ENCODE measurements around the gene LHPP. TPM values are rescaled to one million over a fixed set of nuclear protein-coding genes. Genes with fewer than 3 reads are reported as not detected.
A peak's percentile ranks its signal among the peaks of the same experiment; 100 is the strongest.

The LHPP gene
- total RNA-seq, 2 donors from 2014 or later: 4.4 to 6.1 TPM

DNA sequence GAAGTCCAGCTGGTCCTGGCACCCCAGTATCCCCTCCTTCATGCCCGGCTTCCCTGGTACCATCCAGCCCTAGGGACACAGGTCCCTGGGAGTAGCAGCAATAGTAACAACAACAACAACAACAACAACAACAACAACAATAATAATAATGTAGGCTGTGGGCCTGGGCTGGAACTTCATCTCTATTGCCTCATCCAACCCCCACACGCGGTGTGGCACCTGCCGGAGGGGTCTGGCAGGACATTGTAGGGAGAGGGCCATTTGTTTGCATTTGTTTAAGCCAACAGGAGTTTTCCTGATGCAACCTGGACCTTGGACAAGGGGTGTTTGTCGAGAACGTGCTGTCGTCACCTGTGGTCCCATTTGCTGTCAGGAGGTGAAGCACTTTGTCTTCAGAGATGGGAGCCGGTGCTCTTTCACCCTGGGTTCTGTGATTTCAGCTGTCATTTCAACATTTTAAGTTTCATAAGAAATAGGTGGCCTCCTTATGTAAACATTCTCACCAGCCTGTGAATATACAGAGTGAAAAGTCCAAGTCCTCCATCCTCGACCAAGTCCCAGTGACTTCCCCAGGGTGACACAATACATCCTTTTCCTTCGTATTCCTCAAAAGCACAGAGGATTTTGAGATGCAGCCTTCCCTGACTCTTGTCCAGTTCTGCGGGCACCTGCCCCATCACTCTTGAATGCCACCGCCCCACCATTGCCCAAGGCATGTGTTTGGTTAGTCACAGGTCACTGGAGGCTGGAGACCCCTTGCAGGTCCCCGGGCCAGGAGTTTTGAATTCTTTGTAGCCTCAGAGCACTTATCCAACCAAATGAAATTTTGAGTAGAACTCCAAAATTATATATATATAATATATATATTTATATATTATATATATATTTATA, 9.2 kb downstream of the LHPP start:
- Mint-ChIP-seq H3K27me3 (no peaks in the 10 kb centered on the region), H3K4me3 (no peak overlapping the region), H3K27ac (no peak overlapping the region), H3K36me3 (no peaks in the 10 kb centered on the region), H3K9me3 (no peaks in the 10 kb centered on the region), H3K4me1 (ENCODE audit: low read depth in 2 of 2) (peaks cover 0 to 4% of the 10 kb centered on the region in 2 donors)
- no peak for DNase-seq (ENCODE audit: low spot score)
- peak in 1 of 2 donors; percentile 41 for ATAC-seq

DNA sequence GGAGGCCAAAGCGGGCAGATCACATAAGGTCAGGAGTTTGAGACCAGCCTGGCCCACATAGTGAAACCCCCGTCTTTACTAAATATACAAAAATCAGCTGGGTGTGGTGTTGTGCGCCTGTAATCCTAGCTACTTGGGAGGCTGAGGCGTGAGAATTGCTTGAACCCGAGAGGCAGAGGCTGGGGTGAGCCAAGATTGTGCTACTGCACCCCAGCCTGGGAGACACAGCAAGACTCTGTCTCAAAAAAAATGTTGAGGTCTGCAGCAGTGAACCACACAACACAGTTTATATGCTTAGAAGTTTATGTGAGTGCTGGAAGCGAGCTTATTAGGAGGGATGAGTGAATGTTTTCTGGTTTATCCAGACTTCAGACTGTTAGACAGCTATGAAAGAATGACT, 10.4 kb downstream of the LHPP start:
- ATAC-seq (no peak), DNase-seq (ENCODE audit: low spot score) (no peak)
- Mint-ChIP-seq H3K27ac (no peak overlapping the region), H3K4me3 (no peak overlapping the region), H3K36me3 (no peaks in the 10 kb centered on the region), H3K4me1 (ENCODE audit: low read depth in 2 of 2) (no peaks in the 10 kb centered on the region), H3K9me3 (no peaks in the 10 kb centered on the region), H3K27me3 (no peaks in the 10 kb centered on the region)

DNA sequence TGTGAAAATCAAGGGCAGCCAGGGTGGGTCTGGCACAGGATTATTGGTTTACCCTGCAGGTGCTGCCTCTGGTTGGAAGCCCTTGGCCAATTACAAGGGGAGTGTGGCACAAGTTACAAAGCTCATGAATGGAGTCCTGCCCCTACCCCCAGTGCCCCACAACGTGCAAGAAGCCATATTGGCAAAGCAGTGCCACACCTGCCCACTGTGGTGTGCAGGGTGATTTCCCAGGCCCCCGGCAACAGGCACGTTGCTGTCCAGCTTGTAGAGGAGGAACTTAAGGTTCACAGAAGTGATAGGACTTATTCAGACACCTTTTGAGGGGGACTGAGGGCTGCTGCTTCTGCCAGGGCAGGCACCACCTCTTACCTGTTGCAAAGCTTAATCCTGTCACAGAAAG, 11.4 kb downstream of the LHPP start:
- ATAC-seq: no peak
- Mint-ChIP-seq H3K4me3 (no peak overlapping the region), H3K27ac (no peak overlapping the region), H3K4me1 (ENCODE audit: low read depth in 2 of 2) (no peaks in the 10 kb centered on the region), H3K36me3 (no peaks in the 10 kb centered on the region), H3K27me3 (no peaks in the 10 kb centered on the region), H3K9me3 (no peaks in the 10 kb centered on the region)
- no peak for DNase-seq (ENCODE audit: low spot score)

DNA sequence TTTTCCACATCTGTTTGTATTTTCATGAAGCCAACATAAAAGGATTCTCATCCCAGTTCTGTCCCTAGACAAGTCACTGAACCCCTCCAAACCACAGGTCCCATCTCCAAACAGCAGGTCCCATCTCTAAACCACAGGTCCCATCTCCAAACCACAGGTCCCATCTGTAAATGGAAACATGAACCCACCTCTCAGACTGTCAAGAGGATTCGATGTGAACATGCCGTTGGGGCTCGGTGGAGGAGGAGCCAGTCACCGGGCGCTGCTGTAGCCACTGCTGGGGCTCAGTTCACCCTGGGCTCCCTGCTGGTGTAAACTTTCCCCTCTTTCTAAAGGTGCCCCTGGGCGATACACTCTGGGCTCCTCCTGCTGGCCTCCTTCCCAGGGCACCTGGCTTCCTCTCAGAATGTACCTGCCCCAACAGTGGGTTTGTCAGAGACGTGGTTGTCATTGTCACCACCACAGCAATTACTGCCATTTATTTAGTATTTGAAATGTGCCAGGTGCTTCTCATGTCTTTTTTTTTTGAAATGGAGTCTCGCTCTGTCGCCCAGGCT, 13.0 kb downstream of the LHPP start:
- H3K9me3 Mint-ChIP-seq: no peaks in the 10 kb centered on the region
- no peak overlapping the region for H3K27ac Mint-ChIP-seq
- H3K27me3 Mint-ChIP-seq: no peaks in the 10 kb centered on the region
- no peak for DNase-seq (ENCODE audit: low spot score)
- H3K4me1 Mint-ChIP-seq (ENCODE audit: low read depth in 2 of 2): no peaks in the 10 kb centered on the region
- H3K4me3 Mint-ChIP-seq: no peak overlapping the region
- ATAC-seq: no peak
- no peaks in the 10 kb centered on the region for H3K36me3 Mint-ChIP-seq

DNA sequence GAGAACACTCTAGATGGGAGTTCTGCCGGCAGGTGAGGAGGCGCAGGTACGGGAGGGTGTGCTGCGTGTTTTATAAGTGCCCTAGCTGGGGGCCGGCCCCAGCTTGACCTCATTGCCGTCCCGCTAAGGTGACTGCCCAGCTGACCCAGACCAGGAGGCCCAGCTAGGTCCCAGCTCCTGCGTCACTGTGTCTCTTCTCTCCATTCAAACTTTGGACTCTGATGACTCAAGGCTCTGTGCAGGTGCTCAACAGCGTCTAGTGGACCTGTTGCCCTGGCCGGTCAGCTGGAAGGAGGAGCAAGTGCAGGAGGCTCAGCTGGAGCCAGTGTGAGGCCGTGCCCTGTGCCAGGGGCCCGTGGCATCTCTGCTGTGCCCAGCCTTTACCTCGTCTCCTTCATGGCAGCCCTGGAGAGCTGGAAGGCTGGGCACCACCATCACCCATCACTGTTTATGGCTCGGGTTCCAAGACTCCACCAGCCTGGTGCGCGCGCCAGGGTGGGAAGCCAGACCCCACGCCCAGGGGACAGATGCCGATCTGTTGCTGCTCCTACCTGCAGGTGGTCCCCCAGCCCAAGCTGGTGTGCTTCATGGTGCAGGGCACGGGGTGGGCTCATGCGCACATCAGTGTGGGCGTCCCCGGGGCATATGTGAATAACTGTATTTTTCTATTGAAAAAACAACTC, 14.6 kb downstream of the LHPP start:
- DNase-seq (ENCODE audit: low spot score) (no peak), ATAC-seq (no peak)
- no peaks in the 10 kb centered on the region for H3K36me3 Mint-ChIP-seq
- no peaks in the 10 kb centered on the region for H3K27me3 Mint-ChIP-seq
- no peaks in the 10 kb centered on the region for H3K9me3 Mint-ChIP-seq
- H3K4me3 Mint-ChIP-seq: no peak overlapping the region
- no peaks in the 10 kb centered on the region for H3K4me1 Mint-ChIP-seq (ENCODE audit: low read depth in 2 of 2)
- H3K27ac Mint-ChIP-seq: no peak overlapping the region

DNA sequence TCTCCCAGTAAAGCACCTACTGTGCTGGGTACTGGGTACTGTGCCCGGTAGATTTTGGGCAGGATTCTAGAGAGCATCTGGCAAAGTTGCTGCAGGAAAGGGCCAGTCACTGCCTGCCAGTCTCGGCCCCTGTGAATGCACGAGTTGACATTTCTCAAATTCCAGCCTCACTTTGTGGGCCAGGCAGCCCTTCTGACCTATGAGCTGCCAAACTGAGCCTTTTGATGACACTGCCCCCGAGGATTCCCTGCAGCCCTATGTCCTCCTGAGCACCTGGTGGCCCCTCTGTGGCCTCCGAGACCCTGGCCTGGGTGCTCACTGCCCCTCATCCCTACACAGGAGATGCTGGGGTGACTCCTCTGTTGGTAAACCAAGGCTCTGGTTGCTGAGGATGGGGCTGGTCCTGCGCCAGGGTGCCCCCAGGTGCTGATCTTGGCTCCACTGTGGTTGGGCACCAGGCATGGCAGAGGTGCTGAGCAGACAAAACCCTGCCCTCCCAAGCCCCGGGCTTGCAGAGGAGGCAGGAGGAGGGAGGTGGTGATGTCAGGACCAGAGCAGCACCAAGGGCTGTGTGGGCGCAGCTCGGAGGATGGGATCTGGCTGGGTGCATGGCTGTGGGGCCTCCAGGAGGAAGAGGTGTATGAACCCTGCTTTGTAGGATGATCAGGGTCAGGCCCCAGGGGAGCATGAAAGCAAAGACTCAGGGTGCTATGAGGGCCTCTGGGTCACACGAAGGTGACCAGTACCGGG, 16.2 kb downstream of the LHPP start:
- peaks cover 0 to 4% of the 10 kb centered on the region in 2 donors for H3K4me1 Mint-ChIP-seq (ENCODE audit: low read depth in 2 of 2)
- H3K4me3 Mint-ChIP-seq: no peak overlapping the region
- ATAC-seq (peak in 1 of 2 donors; percentile 7), DNase-seq (ENCODE audit: low spot score) (no peak)
- no peaks in the 10 kb centered on the region for H3K9me3 Mint-ChIP-seq
- no peaks in the 10 kb centered on the region for H3K36me3 Mint-ChIP-seq
- no peaks in the 10 kb centered on the region for H3K27me3 Mint-ChIP-seq
- H3K27ac Mint-ChIP-seq: no peak overlapping the region

DNA sequence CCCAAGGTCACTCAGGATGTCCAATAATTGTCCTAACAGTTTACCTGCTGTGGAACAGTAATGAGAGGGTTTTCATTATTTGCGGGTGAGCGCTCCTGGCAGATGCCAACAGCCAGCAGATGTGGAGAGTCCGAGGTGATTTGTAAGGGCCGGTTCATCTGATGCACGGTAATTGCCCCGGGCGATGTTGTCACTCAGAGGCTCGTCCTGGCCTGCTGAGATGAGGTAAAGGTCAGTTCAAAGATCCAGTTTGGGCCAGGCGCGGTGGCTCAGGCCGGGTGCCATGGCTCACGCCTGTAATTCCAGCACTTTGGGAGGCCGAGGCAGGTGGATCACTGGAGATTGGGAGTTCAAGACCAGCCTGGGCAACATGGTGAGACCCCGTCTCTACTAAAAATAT, 16.9 kb downstream of the LHPP start:
- Mint-ChIP-seq H3K4me3 (no peak overlapping the region), H3K4me1 (ENCODE audit: low read depth in 2 of 2) (peaks cover 0 to 4% of the 10 kb centered on the region in 2 donors), H3K36me3 (no peaks in the 10 kb centered on the region), H3K9me3 (no peaks in the 10 kb centered on the region), H3K27me3 (no peaks in the 10 kb centered on the region), H3K27ac (no peak overlapping the region)
- DNase-seq (ENCODE audit: low spot score) (no peak), ATAC-seq (no peak)

DNA sequence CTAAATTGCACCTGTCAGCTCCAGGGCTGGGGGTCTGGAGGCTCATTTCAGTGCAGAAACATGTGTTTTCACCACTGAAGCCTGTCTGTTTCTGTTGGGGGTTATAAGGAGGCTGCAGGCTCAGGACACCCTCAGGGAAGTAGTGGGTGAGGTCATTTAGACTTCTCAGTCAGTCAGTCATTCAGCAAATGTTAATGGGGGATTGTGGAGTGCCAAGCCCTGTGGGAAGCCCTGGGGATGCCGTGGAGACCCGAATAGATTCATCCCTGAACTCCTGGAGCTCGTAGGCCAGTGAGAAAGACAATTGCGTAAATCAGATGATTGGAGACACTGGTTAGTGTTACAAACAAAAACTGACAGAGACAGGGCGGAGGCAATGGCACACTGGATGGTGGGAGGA, 19.2 kb downstream of the LHPP start:
- DNase-seq (ENCODE audit: low spot score) (no peak), ATAC-seq (no peak)
- Mint-ChIP-seq H3K36me3 (no peaks in the 10 kb centered on the region), H3K4me3 (no peak overlapping the region), H3K27ac (no peak overlapping the region), H3K27me3 (no peaks in the 10 kb centered on the region), H3K9me3 (no peaks in the 10 kb centered on the region), H3K4me1 (ENCODE audit: low read depth in 2 of 2) (peaks cover 0 to 4% of the 10 kb centered on the region in 2 donors)

DNA sequence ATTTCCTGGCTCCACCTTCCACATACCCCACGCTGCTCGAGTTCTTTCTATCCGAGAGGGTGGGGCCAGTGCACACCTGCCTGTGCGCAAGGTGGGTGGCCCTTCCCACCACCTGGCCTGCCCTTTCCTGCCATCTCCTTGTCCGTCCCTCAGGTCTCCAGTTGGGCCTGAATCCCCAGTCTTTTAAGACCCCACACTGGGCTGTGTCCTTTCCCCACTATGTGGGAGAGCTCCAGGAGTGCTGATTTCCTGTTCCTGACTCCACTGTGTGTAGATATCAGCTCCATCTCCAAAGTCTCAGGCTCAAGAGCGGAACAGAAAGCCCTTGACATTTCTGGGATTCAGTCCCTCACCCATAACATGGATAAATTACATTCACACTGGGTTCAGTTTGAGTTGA, 20.1 kb downstream of the LHPP start:
- no peak overlapping the region for H3K27ac Mint-ChIP-seq

DNA sequence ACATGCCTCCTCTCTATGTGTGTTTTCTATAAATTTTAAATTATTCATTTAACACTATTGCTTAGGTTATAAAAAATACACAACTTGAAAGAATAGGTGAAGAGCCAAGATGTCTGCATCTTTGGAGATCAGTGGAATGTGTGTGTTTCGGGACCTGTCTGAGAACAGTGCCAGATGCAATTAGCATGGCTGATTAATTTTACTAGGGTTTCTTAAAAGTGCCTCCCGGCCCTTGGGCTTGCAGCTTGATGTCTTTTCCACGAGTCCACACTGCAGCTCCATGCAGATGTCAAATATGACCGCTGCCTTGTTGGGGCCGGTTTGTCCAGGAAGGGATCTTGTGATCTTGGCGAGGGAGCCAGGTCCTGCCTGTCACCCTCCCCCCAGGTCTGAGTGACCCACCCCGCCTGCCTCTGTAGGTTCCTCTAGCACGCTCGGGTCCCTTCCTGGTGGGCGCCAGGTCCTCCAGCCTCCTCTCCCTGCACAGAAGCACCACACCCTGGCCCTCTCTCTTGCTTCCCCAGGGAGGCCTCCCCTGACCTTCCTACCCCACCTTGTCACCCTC, 20.7 kb downstream of the LHPP start:
- ATAC-seq (no peak), DNase-seq (ENCODE audit: low spot score) (no peak)
- Mint-ChIP-seq H3K27ac (no peak overlapping the region), H3K9me3 (no peaks in the 10 kb centered on the region), H3K4me1 (ENCODE audit: low read depth in 2 of 2) (peaks cover 0 to 4% of the 10 kb centered on the region in 2 donors), H3K36me3 (no peaks in the 10 kb centered on the region), H3K27me3 (no peaks in the 10 kb centered on the region), H3K4me3 (no peak overlapping the region)

More for the DNA sequence above, 20.1 kb downstream of the LHPP start:
- Mint-ChIP-seq H3K27me3 (no peaks in the 10 kb centered on the region), H3K4me3 (no peak overlapping the region), H3K9me3 (no peaks in the 10 kb centered on the region), H3K36me3 (no peaks in the 10 kb centered on the region), H3K4me1 (ENCODE audit: low read depth in 2 of 2) (peaks cover 0 to 4% of the 10 kb centered on the region in 2 donors)
- DNase-seq (ENCODE audit: low spot score) (no peak), ATAC-seq (no peak)

DNA sequence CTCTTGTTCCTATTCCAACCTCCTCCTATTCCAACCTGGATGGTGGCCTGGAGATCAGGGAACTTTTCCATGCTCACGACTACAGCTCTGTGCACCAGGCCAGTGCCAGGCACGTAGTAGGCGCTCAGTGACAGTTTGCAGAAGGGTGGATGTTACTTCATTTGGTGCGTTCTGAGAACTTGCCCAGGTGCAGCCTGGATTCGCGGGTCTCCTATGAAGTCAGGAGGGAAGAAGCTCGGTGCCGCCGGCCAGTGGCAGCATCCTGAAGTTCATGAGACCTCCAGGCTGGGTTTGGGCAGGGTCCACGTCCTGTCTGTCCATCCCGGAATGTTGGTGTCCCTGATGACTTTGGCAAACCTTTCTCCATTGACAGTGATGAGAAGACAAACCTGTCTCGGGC, 21.3 kb downstream of the LHPP start:
- H3K36me3 Mint-ChIP-seq: no peaks in the 10 kb centered on the region
- no peaks in the 10 kb centered on the region for H3K27me3 Mint-ChIP-seq
- no peaks in the 10 kb centered on the region for H3K9me3 Mint-ChIP-seq
- peaks cover 0 to 4% of the 10 kb centered on the region in 2 donors for H3K4me1 Mint-ChIP-seq (ENCODE audit: low read depth in 2 of 2)
- no peak overlapping the region for H3K4me3 Mint-ChIP-seq
- no peak for ATAC-seq
- no peak overlapping the region for H3K27ac Mint-ChIP-seq
- no peak for DNase-seq (ENCODE audit: low spot score)

DNA sequence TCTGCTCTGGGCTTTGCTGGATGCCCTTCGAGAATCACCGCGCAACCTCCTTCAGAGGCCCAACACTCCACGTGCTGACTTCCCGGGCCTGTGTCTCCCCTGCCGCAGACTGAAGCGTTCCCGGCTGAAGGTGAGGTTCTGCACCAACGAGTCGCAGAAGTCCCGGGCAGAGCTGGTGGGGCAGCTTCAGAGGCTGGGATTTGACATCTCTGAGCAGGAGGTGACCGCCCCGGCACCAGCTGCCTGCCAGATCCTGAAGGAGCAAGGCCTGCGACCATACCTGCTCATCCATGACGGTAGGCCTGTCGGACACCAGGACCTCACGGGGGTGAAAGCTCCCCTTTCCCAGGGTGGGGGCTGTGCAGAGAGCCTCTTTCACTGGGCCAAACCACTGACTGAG, 22.4 kb downstream of the LHPP start:
- Mint-ChIP-seq H3K4me1 (ENCODE audit: low read depth in 2 of 2) (peaks cover 0 to 4% of the 10 kb centered on the region in 2 donors), H3K4me3 (no peak overlapping the region), H3K36me3 (no peaks in the 10 kb centered on the region), H3K27me3 (no peaks in the 10 kb centered on the region), H3K27ac (no peak overlapping the region), H3K9me3 (no peaks in the 10 kb centered on the region)
- no peak for ATAC-seq
- no peak for DNase-seq (ENCODE audit: low spot score)

DNA sequence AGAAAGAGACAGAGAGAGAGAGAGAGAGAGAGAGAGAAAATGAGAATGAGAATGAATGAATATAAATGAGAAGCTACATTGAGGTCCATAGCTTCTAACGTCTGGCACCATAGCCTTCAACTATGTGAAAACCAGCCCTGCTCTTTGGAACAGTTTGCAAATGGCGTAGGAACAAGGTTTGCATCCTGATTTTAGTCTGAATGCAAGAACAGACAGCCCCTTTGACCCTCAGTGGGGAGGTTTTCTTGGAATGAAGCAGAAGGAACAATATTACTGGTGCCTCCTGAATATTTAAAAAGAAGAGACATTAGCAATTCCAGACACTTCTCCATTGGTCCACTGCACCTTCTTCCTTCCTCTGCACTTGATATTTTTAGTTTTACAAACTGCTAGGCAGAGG, 23.0 kb downstream of the LHPP start:
- H3K4me3 Mint-ChIP-seq: no peak overlapping the region

More for the DNA sequence above, 23.0 kb downstream of the LHPP start:
- no peaks in the 10 kb centered on the region for H3K9me3 Mint-ChIP-seq
- no peaks in the 10 kb centered on the region for H3K36me3 Mint-ChIP-seq
- no peaks in the 10 kb centered on the region for H3K27me3 Mint-ChIP-seq
- ATAC-seq: no peak
- H3K27ac Mint-ChIP-seq: no peak overlapping the region
- peaks cover 0 to 4% of the 10 kb centered on the region in 2 donors for H3K4me1 Mint-ChIP-seq (ENCODE audit: low read depth in 2 of 2)
- no peak for DNase-seq (ENCODE audit: low spot score)
